Liver (tissue), 3 donors: ENCODE results near the gene CRLF3.

Source experiments
- FOXA1 ChIP-seq: IDR thresholded peaks from 2 replicates; pipeline ENCODE4 v1.6.1; 2016; ENCODE audit warnings: antibody characterized with exemption
- GABPA ChIP-seq, 2 donors: IDR thresholded peaks in 1 of 2; conservative IDR thresholded peaks in 1 of 2; 2 replicates each; pipeline ENCODE4 v1.6.1; 2016; ENCODE audit warnings: antibody characterized with exemption in 2 of 2, mild to moderate bottlenecking in 1 of 2, moderate library complexity in 1 of 2
- NR2F2 ChIP-seq: IDR thresholded peaks from 2 replicates; pipeline ENCODE4 v1.6.1; 2016; ENCODE audit warnings: antibody characterized with exemption
- RAD21 ChIP-seq, 2 donors: IDR thresholded peaks; 2 replicates each; pipeline ENCODE4 v1.6.1; 2016; ENCODE audit warnings: antibody characterized with exemption in 2 of 2, mild to moderate bottlenecking in 2 of 2
- SP1 ChIP-seq: IDR thresholded peaks from 2 replicates; pipeline ENCODE4 v1.6.1; 2018; ENCODE audit warnings: antibody characterized with exemption, mild to moderate bottlenecking
- YY1 ChIP-seq: IDR thresholded peaks from 2 replicates; pipeline ENCODE4 v1.6.1; 2016; ENCODE audit warnings: antibody characterized with exemption, mild to moderate bottlenecking
- TF ChIP-seq, protein P1 (sequence below): fragments of 150-350 bp; IDR thresholded peaks from 2 replicates; pipeline ENCODE4 v1.5.1; 2017; ENCODE audit warnings: improper control_type of control experiment, low read depth, low read length; ENCODE audit not compliant: missing input control
- TF ChIP-seq, protein P2 (sequence below): IDR thresholded peaks from 2 replicates; pipeline ENCODE4 v1.6.1; 2016; ENCODE audit warnings: antibody characterized with exemption, mild to moderate bottlenecking
- donor health status: healthy.
- donor health status: healthy.

DNA sequence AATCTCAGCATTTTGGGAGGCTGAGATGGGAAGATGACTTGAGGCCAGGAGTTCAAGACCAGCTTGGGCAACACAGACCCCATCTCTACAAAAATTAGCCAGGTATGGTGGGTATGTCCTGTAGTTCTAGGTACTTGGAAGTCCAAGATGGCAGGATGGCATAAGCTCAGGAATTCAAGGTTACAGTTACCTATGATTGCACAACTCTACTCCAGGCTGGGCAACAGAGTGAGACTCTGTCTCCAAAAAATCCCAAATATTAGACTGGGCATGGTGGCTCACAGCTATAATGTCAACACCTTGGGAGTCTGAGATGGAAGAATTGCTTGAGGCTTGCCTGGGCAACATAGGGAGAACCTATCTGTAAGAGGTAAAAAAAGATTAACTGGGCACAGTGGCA lies 63.4 kb downstream of the CRLF3 start:
- TF ChIP-seq, protein P1, sequence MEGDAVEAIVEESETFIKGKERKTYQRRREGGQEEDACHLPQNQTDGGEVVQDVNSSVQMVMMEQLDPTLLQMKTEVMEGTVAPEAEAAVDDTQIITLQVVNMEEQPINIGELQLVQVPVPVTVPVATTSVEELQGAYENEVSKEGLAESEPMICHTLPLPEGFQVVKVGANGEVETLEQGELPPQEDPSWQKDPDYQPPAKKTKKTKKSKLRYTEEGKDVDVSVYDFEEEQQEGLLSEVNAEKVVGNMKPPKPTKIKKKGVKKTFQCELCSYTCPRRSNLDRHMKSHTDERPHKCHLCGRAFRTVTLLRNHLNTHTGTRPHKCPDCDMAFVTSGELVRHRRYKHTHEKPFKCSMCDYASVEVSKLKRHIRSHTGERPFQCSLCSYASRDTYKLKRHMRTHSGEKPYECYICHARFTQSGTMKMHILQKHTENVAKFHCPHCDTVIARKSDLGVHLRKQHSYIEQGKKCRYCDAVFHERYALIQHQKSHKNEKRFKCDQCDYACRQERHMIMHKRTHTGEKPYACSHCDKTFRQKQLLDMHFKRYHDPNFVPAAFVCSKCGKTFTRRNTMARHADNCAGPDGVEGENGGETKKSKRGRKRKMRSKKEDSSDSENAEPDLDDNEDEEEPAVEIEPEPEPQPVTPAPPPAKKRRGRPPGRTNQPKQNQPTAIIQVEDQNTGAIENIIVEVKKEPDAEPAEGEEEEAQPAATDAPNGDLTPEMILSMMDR = no peak
- TF ChIP-seq, protein P2, sequence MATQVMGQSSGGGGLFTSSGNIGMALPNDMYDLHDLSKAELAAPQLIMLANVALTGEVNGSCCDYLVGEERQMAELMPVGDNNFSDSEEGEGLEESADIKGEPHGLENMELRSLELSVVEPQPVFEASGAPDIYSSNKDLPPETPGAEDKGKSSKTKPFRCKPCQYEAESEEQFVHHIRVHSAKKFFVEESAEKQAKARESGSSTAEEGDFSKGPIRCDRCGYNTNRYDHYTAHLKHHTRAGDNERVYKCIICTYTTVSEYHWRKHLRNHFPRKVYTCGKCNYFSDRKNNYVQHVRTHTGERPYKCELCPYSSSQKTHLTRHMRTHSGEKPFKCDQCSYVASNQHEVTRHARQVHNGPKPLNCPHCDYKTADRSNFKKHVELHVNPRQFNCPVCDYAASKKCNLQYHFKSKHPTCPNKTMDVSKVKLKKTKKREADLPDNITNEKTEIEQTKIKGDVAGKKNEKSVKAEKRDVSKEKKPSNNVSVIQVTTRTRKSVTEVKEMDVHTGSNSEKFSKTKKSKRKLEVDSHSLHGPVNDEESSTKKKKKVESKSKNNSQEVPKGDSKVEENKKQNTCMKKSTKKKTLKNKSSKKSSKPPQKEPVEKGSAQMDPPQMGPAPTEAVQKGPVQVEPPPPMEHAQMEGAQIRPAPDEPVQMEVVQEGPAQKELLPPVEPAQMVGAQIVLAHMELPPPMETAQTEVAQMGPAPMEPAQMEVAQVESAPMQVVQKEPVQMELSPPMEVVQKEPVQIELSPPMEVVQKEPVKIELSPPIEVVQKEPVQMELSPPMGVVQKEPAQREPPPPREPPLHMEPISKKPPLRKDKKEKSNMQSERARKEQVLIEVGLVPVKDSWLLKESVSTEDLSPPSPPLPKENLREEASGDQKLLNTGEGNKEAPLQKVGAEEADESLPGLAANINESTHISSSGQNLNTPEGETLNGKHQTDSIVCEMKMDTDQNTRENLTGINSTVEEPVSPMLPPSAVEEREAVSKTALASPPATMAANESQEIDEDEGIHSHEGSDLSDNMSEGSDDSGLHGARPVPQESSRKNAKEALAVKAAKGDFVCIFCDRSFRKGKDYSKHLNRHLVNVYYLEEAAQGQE = no peak
- TF ChIP-seq YY1 (no peak), RAD21 (IDR thresholded peaks at IDR 0.05) (no peak), SP1 (no peak), GABPA (IDR thresholded peaks at IDR 0.05 in 1 of 2, conservative IDR thresholded peaks at IDR 0.05 in 1 of 2) (no peak), NR2F2 (no peak), FOXA1 (no peak)
